K562 (cell line): ENCODE data around the gene EML1. TPM values are rescaled to one million over a fixed set of nuclear protein-coding genes. Genes with fewer than 3 reads are reported as not detected.
A peak's percentile ranks its signal among the peaks of the same experiment; 100 is the strongest.

Source experiments
- ATAC-seq: fragments of 200-7000 bp; cut with Tn5 transposase; 3 replicates; pipeline ENCODE4 v1.9.1; 2020; ENCODE audit warnings: moderate library complexity
- BruUV-seq: library from RNA; stranded (reverse); fragments of 400-500 nt; replicated peaks from 2 replicates; lab custom pipeline; 2021; lab: Mats Ljungman, UMichigan
- CTCF ChIA-PET: fragments of 300-600 bp; formaldehyde crosslinking; extraction: SDS; loops from one replicate; lab custom pipeline; 2021; ENCODE audit warnings: low intra/inter-chr PET ratio; lab: Yijun Ruan, JAX
- POLR2A ChIA-PET: fragments of 300-600, 350-650 bp; sonication (Branson Sonifier 250); formaldehyde crosslinking; extraction: SDS; loops from one replicate; lab custom pipeline; 2021; ENCODE audit warnings: antibody characterized with exemption, inconsistent platforms; lab: Yijun Ruan, JAX
- DNase-seq, 4 experiments: peaks; one replicate each; pipeline versions ENCODE4 v3.0.0 to v3.0.0-alpha.2; 2011 to 2018; ENCODE audit warnings: low spot score in 3 of 4, mixed read lengths in 3 of 4; ENCODE audit errors: extremely low read depth in 1 of 4
- FAIRE-seq: peaks from 2 replicates; lab custom pipeline; 2011; peaks lifted over from hg19 to GRCh38; lab: Jason Lieb, UNC
- H2AFZ ChIP-seq: 2 replicates; pipeline ENCODE4 v1.6.0; 2011; ENCODE audit warnings: low read depth, low read length, control low read depth, inconsistent platforms
- H3K27ac ChIP-seq: fragments of 200-600 bp; 3 replicates; pipeline ENCODE4 v1.8.0; 2011; ENCODE audit warnings: low read depth, mild to moderate bottlenecking, control low read depth, inconsistent platforms, low read length, moderate library complexity, mixed read lengths; ENCODE audit errors: extremely low read depth
- H3K27me3 ChIP-seq, 2 experiments: fragments of 300-600 bp in 1 of 2; 2 replicates in 1 of 2; 3 replicates in 1 of 2; pipeline versions ENCODE4 v1.6.0 to v1.8.0; 2011; ENCODE audit warnings: inconsistent platforms in 2 of 2, low read length in 2 of 2, mild to moderate bottlenecking in 1 of 2, mixed read lengths in 1 of 2, moderate library complexity in 1 of 2; ENCODE audit not compliant: control insufficient read depth in 2 of 2, insufficient read depth in 2 of 2
- H3K36me3 ChIP-seq: fragments of 300-600 bp; 3 replicates; pipeline ENCODE4 v1.8.0; 2011; ENCODE audit warnings: mild to moderate bottlenecking, low read length, inconsistent platforms; ENCODE audit not compliant: control insufficient read depth, insufficient read depth
- H3K4me1 ChIP-seq, 2 experiments: fragments of 200-600 bp in 1 of 2; replicated peaks in 1 of 2; 2 replicates in 1 of 2; 3 replicates in 1 of 2; pipeline versions ENCODE4 v1.5.1 to v1.8.0; 2011; ENCODE audit warnings: inconsistent platforms in 2 of 2, low read length in 2 of 2, mild to moderate bottlenecking in 1 of 2, mixed read lengths in 1 of 2, moderate library complexity in 1 of 2; ENCODE audit not compliant: control insufficient read depth in 2 of 2, insufficient read depth in 2 of 2
- H3K4me2 ChIP-seq: 2 replicates; pipeline ENCODE4 v1.6.1; 2011; ENCODE audit warnings: low read length, control low read depth, inconsistent platforms, mixed read lengths; ENCODE audit not compliant: insufficient read depth
- H3K4me3 ChIP-seq: fragments of 200-600 bp; sonication (generic), shearing (Covaris generic); 2 replicates; pipeline ENCODE4 v1.5.1; 2016; ENCODE audit warnings: control low read depth, inconsistent platforms
- H3K79me2 ChIP-seq: fragments of 200-600 bp; 3 replicates; pipeline ENCODE4 v1.8.0; 2011; ENCODE audit warnings: low read length, inconsistent platforms; ENCODE audit not compliant: control insufficient read depth, insufficient read depth
- H3K9ac ChIP-seq, 2 experiments: 2 replicates each; pipeline versions ENCODE4 v1.6.0 to v1.6.1; 2011; ENCODE audit warnings: low read depth in 2 of 2, low read length in 2 of 2, control low read depth in 1 of 2, inconsistent platforms in 1 of 2, mild to moderate bottlenecking in 1 of 2, mixed read lengths in 1 of 2; ENCODE audit not compliant: insufficient read depth in 1 of 2
- H3K9me1 ChIP-seq: one replicate; pipeline ENCODE4 v1.6.0; 2011; ENCODE audit warnings: inconsistent platforms, mild to moderate bottlenecking, low read length, moderate library complexity; ENCODE audit not compliant: control insufficient read depth, insufficient read depth
- H3K9me3 ChIP-seq: replicated peaks from 2 replicates; pipeline ENCODE4 v1.5.1; 2011; ENCODE audit warnings: low read depth, low read length, inconsistent platforms; ENCODE audit not compliant: control insufficient read depth, insufficient read depth
- H4K20me1 ChIP-seq: replicated peaks from 2 replicates; pipeline ENCODE4 v1.6.1; 2011; ENCODE audit warnings: low read length, inconsistent platforms, mixed read lengths; ENCODE audit not compliant: control insufficient read depth, insufficient read depth
- ADNP ChIP-seq: fragments of 200-800 bp; sonication (Bioruptor generic); IDR thresholded peaks from 2 replicates; pipeline ENCODE4 v1.6.1; 2016; ENCODE audit warnings: missing genetic modification characterization, missing compliant biosample characterization
- BRD4 ChIP-seq: fragments of 200-600 bp; sonication (generic); IDR thresholded peaks from 2 replicates; pipeline ENCODE4 v1.6.1; 2017; ENCODE audit warnings: inconsistent platforms
- CCAR2 ChIP-seq: fragments of 200-400 bp; formaldehyde crosslinking; IDR thresholded peaks from 2 replicates; pipeline ENCODE4 v1.6.1; 2017; ENCODE audit warnings: mild to moderate bottlenecking, low read depth, low read length
- ELF2 ChIP-seq: fragments of 250-450 bp; sonication (Bioruptor Pico); IDR thresholded peaks from 2 replicates; pipeline ENCODE4 v1.5.0; 2021; ENCODE audit warnings: mild to moderate bottlenecking
- ESRRA ChIP-seq: fragments of 450-650 bp; IDR thresholded peaks from 2 replicates; pipeline ENCODE4 v1.6.1; 2014; ENCODE audit warnings: low read depth, mild to moderate bottlenecking, moderate library complexity, borderline replicate concordance
- NR2C2 ChIP-seq, 2 experiments: fragments of 200-800 bp in 1 of 2; sonication (Bioruptor generic) in 1 of 2; sonication (generic) in 1 of 2; formaldehyde crosslinking in 1 of 2; IDR thresholded peaks; 2 replicates each; pipeline versions ENCODE4 v1.6.1 to v1.8.0; 2016 to 2022; ENCODE audit warnings: mild to moderate bottlenecking in 1 of 2, missing compliant biosample characterization in 1 of 2, missing genetic modification characterization in 1 of 2, missing genetic modification reagents in 1 of 2
- SMAD2 ChIP-seq: fragments of 150-350 bp; IDR thresholded peaks from 2 replicates; pipeline ENCODE4 v1.6.1; 2014; ENCODE audit warnings: low read depth, mild to moderate bottlenecking, low read length
- SRSF3 ChIP-seq: fragments of 200-400 bp; formaldehyde crosslinking; IDR thresholded peaks from 2 replicates; pipeline ENCODE4 v1.6.1; 2016; ENCODE audit warnings: mild to moderate bottlenecking, low read length, moderate library complexity; ENCODE audit not compliant: insufficient read depth
- TFE3 ChIP-seq: fragments of 450-650 bp; formaldehyde crosslinking; IDR thresholded peaks from 2 replicates; pipeline ENCODE4 v1.4.0; 2020; ENCODE audit warnings: mild to moderate bottlenecking, mixed read lengths
- ZNF41 ChIP-seq: fragments of 250-450 bp; sonication (Bioruptor Pico); conservative IDR thresholded peaks from 2 replicates; pipeline ENCODE4 v1.4.0; 2020; ENCODE audit warnings: mild to moderate bottlenecking
- WGBS: fragments of 100-300 bp; shearing (Covaris generic); methylation state at CpG from one replicate; pipeline ENCODE4 v1.1.6; 2016; ENCODE audit warnings: low coverage, mixed read lengths; ENCODE audit not compliant: insufficient coverage; ENCODE audit errors: missing lambda C conversion rate; 5-methylcytosine and 5-hydroxymethylcytosine counted together
- in situ Hi-C: fragments of 300-500 bp; cut with MboI; formaldehyde crosslinking; loops from 4 replicates; pipeline ENCODE4 v1.15.0; 2018; ENCODE audit warnings: inconsistent platforms, mixed read lengths
- intact Hi-C: fragments of 100-400 bp; cut with micrococcal nuclease; formaldehyde crosslinking; loops from 2 replicates; pipeline ENCODE4 v1.14.2; 2022
- polyA plus RNA-seq, 8 experiments: library from polyadenylated mRNA; depleted of rRNA in 4 of 8; stranded (reverse) in 5 of 8; unstranded in 3 of 8; fragments of >200 nt; fragmentation: Nextera tagmentation in 2 of 8; fragmentation: Illumina TruSeq in 1 of 8; extraction: Ambion mirVana in 2 of 8; extraction: Trizol in 1 of 8; gene quantifications; 2 replicates each; pipeline versions ENCODE4 v1.2.1 to v1.2.3, GENCODE V29; 2011 to 2014; ENCODE audit warnings: inconsistent platforms in 1 of 8, missing spikeins in 1 of 8
- total RNA-seq, 7 experiments: library from RNA; depleted of rRNA in 6 of 7; stranded (reverse); fragments of >200 nt in 6 of 7; fragmentation: Illumina TruSeq in 2 of 7; extraction: Trizol in 2 of 7; gene quantifications; 2 replicates each; pipeline versions ENCODE4 v1.2.1 to v1.2.3, GENCODE V29; 2011 to 2021; ENCODE audit warnings: low replicate concordance in 1 of 7

The EML1 gene
- total and polyA plus RNA-seq, 9 of the 15 experiments (the other 6 are each of a cell fraction or from before 2014, with no cell fraction given) = 0.01 to 0.35 (median 0.07) TPM; not detected in 2

- ATAC-seq (no peak), FAIRE-seq (no peak), DNase-seq (no peak)
- Histone ChIP-seq H3K4me2 (no peak overlapping the region), H3K27me3 (peaks cover 2 to 7% of the 10 kb centered on the region in 2 experiments; a peak in 2 of 5 replicates), H3K4me3 (no peak overlapping the region), H3K4me1 (peaks cover 0 to 4% of the 10 kb centered on the region in 2 experiments; a peak in 1 of 5 replicates), H3K27ac (no peak overlapping the region), H3K79me2 (no peaks in the 10 kb centered on the region), H3K36me3 (no peaks in the 10 kb centered on the region), H3K9ac (no peak overlapping the region), H4K20me1 (no peaks in the 10 kb centered on the region), H3K9me1 (no peaks in the 10 kb centered on the region), H3K9me3 (no peaks in the 10 kb centered on the region), H2AFZ (no peak overlapping the region)
- 3% methylated on average over 2 of the region's 2 CpGs for WGBS
- no TSS peak for BruUV-seq
- intact Hi-C loops = no loop called here
- ChIA-PET CTCF (no interaction called here), POLR2A (interaction anchor here (1.5 to 1.9 kb wide), 2 partner anchors 10 to 11 kb away, joined by 3 to 10 read pairs; no protein-coding TSS in a partner anchor)
- TF ChIP-seq SRSF3 (no peak), NR2C2 (CRISPR knock-in tag; IDR thresholded peaks at IDR 0.05) (no peak), NR2C2 (tag; IDR thresholded peaks at IDR 0.05) (0 out of 2 replicates have a peak, but pooled peaks have one; percentile 21), ESRRA (0 out of 2 replicates have a peak, but pooled peaks have one; percentile 27)
- in situ Hi-C loops = no loop called here
Observed at GRCh38 chr14:99904506-99904905, 111.3 kb downstream of the EML1 start.

GRCh38 chr14:99905121-99905520, 111.9 kb downstream of the EML1 start:
- Histone ChIP-seq H3K9me3 (no peaks in the 10 kb centered on the region), H3K79me2 (no peaks in the 10 kb centered on the region), H3K36me3 (no peaks in the 10 kb centered on the region), H3K4me1 (peaks cover 0 to 4% of the 10 kb centered on the region in 2 experiments; a peak in 1 of 5 replicates), H3K4me2 (no peak overlapping the region), H3K9me1 (no peaks in the 10 kb centered on the region), H3K4me3 (no peak overlapping the region), H3K9ac (no peak overlapping the region), H4K20me1 (no peaks in the 10 kb centered on the region), H3K27me3 (peaks cover 2 to 11% of the 10 kb centered on the region in 2 experiments; a peak in 3 of 5 replicates), H3K27ac (no peak overlapping the region), H2AFZ (no peak overlapping the region)
- no peak for FAIRE-seq
- ChIA-PET POLR2A (interaction anchor here (0.8 to 1.9 kb wide), 3 partner anchors 10 to 153 kb away, joined by 3 to 10 read pairs (median 4); no protein-coding TSS in a partner anchor), CTCF (no interaction called here)
- intact Hi-C loops = no loop called here
- BruUV-seq = no TSS peak
- DNase-seq = no peak
- no peak for ATAC-seq
- in situ Hi-C loops = no loop called here
- WGBS = 19% methylated on average over 4 of the region's 5 CpGs
- TF ChIP-seq TFE3 (CRISPR knock-in tag) (no peak), ADNP (no peak), ZNF41 (CRISPR knock-in tag) (no peak), ELF2 (CRISPR knock-in tag) (no peak), CCAR2 (no peak), BRD4 (no peak), SMAD2 (no peak)
